GM21825 (cell line): Measurements from ENCODE around the gene SGSM1.

Source experiments
- ATAC-seq: cut with Tn5 transposase; IDR thresholded peaks from one replicate; pipeline ENCODE4 v1.9.1; 2021; ENCODE audit warnings: mild to moderate bottlenecking, moderate library complexity; ENCODE audit not compliant: unreplicated experiment

Gene SGSM1

DNA sequence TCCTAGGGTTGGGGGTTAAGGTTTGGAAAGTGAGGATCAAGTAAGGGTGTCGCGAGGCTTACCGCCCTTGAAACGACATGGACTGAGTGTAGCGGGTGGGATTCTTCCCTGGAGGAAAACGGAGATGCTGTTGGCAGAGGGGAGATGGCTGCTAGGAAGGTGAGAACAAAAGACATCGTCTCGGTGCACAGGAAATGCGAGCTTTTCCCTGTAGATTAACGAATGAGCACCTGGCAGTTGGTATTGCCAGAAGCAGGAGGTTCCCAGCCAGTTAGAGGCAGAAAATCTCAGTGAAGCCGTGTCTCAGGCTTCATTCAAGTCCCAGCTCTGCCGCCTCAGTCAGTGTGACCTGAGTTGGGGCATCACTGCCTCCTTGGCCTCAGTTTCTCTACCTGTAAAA lies 141.9 kb downstream of the SGSM1 start:
- ATAC-seq: no peak

DNA sequence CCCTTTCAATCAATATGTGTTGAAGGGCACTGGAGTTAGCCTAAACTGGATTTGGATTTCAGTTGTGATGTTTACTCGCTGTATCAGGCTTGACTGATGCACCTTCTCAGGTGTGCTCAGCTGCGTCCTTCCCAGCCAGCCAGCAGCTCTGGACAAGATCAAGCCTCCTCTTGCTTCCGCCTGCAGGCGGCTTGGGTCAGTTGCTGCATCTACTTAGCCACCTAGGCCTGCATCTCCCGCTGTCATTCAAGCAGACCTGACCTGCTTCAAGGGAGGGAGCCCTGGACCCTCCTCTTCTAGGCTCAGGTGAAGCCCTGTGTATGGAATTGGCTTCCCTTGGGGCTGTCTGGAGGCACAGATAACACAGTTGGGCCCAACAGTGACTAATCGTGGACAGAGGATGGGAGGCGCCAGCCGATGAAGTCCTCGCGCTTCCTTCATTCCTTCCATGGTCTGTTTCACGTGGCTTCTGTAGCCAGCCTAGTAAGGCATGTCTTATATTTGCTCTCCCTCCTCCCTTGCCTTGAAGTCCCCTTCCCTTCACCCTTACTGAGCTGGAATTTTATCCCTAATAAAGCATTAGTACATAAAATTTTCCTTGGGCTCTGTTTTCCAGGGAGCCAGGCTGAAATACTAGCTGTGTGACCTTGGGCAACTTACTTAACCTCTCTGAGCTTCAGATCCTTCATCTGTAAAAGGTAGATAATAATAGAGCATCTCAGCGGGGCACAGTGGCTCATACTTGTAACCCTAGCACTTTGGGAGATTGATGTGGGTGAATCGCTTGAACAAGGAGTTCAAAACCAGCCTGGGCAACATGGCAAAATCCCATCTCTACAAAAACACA lies 142.6 kb downstream of the SGSM1 start:
- no peak for ATAC-seq

DNA sequence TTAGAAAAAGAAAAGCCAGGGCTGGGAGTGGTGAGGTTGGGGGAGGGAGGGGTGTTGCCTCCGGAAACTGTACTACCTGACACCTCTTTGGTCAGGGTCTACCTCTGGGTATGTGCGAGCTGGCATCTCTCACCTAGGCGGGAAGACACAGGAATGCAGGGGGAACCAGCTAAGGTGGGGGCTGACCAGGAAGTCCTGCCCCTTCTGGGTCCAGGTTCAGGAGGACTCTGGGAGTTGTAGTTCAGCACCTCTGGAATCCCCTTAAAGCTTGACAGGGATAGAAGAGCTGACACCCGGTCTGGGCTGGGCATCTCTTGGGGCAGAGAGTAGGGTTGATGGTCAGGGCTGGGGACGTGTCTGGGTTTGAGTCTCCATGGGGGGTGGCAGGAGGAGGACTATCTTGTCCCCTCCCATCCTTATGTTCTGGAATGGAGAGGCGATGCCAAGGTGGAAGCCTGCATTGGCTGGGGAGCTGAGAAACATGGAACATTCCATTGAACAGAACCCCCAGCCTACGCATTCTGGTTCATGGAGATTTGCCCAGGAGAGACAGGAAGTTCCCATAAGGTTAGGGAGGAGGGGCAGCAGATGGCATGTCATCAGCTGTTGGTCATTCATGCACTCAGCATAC lies 144.4 kb downstream of the SGSM1 start:
- no peak for ATAC-seq

DNA sequence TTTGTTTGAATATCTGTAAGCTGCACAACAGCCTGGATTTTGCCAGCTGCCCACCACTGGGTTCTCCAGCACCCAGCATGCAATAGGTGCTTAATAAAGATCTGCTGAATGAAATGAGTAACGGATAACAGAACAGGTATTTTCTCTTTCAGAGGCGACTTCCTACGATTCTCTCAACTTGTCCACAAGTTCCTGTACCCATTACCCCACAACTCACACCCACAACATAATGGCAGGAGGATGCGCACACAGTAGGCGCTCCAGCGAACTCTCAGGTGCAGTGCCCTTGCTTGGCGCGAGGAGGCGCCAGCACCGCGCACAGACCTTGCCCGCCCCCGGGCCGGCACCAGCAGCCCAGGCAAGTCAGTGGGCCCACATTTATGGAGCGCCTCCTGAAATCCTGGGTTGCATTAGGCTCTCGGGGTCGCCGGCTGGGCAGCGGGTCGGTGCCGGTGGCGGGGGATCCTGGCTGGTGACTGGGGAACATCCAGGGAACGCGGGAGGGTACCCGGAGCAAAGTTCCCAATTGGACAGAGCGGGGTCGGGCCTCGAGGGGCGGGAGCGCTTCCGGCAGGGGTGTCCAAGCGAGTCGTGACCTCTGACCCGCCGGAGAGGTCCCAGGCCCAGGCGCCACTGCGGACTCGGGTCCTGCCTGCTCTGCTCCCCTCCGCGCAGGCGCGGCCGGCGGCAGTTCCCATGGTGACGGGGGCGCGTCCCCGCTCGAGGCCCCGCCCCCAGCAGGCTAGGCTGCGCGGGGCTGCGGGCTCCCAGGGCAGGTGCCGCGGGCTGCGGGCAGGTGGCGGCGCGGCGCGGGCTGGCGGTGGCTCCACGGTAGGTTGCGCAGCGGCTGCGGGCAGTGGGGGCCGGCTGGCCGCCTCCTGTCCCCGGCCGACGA lies 146.2 kb downstream of the SGSM1 start, which contains the start of gene KIAA1671:
Gene KIAA1671 (plus strand): TSS at position 775 of the 895 bp plus-strand sequence. CDS start 75,284 bp downstream, outside the sequence.
- peak; percentile 69 for ATAC-seq

DNA sequence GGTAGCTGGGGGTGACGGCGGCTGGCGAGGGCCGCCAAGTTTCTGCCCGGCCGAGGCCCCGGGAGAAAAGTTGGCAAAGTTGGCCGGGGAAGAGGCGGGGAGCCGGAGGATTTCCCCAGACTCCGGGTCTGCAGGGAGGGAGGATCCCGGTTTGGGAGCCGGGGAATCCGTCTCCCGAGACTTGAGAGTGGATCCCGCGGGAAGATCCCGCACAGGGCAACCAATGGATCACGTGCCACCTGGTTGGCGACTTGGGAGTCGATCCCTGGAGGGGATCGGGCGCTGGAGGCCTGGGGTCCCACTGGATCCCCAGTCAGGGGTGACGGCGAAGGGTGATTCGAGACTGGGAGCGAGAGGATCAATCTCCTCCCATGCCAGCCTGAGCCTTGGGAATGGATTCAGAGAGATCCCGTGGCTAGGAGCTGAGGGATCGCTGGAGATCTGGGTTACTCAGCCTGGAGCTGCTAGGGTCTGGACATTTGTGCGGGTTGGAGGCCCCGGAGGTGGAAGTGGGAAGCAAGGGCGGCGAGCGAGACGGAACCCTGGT lies 146.9 kb downstream of the SGSM1 start:
- no peak for ATAC-seq

DNA sequence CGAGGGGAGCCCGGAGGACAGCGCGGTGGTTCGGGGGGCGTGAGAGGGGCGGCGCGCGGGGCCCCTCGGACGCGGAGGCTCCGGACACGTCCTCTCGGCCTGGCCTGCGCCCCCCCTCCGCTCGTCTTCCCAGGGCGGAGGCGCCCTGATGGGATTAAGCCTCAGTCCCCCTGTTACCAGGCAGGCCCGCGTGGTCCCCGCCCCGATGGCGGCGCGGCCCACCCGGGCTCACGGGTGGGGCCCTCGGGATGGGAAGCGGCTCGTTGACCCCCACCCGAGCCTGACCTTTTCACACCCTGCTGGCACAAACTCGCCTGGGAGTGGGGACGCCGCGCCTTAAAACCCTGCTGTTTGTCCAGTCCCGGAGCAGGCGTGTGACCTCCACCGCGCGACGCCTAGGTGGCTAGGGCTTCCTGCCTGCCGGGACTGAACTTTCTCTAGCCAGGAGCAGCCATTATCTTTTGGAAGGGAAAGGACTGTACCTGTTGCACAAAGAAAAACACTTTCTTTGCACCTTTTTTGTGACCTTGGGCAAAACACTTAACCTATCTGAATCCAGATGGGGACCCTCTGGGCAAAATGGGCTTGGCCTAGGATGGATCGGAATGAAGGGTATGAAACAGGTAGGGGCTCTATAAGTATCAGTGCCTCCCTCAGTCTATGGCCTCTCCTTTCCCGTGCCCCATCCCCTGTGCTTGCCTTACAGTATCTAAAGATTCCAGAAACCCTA lies 147.5 kb downstream of the SGSM1 start:
- ATAC-seq: no peak

DNA sequence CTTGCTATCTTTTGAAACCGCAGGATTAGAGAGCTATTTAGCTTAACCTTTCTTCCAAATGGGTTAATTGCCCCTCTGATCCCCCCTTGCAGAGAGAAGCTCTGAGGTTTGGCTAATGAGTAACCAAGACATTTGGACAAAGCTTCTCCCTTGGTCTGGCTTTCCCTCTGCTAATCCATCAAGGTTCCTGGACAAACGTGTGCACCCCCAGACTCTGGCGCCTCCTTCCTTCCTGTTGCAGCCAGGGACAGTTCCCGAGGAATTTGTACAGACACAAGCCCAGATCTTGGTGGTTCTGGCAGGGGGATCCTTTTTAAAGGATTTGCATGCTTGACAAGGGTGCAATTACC lies 148.1 kb downstream of the SGSM1 start:
- ATAC-seq: no peak

DNA sequence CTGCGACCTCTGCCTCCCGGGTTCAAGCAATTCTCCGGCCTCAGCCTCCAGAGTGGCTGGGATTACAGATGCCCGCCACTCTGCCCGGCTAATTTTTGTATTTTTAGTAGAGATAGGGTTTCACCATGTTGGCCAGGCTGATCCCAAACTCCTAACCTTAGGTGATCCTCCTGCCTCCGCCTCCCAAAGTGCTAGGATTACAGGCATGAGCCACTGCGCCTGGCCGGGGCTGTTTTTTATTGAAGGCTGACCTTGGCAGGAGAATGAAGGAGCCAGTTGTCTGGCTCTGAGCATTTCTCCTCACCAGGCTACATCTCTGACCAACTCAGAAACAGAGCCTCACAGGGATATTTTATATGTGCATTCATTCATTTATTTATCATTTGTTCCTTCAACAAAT lies 148.8 kb downstream of the SGSM1 start:
- ATAC-seq: no peak

DNA sequence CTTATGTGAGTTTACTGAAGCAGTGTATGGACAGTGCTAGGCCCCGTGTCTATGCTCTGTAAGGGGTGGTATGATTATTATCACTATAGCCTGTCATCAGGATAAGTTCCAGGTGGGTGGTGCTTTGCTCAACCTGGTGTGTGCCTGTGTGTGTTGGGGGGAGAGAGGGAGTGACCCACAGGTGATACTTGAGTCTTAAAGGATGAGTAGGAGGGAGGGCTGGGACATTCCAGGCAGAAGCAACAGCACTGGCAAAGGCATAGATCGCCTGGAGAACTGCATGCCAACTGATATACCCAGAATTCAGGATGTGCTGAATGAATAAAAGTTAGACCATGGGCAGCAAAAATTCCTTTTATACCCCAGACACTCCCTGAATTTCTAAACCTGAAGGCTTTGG lies 151.0 kb downstream of the SGSM1 start:
- no peak for ATAC-seq

DNA sequence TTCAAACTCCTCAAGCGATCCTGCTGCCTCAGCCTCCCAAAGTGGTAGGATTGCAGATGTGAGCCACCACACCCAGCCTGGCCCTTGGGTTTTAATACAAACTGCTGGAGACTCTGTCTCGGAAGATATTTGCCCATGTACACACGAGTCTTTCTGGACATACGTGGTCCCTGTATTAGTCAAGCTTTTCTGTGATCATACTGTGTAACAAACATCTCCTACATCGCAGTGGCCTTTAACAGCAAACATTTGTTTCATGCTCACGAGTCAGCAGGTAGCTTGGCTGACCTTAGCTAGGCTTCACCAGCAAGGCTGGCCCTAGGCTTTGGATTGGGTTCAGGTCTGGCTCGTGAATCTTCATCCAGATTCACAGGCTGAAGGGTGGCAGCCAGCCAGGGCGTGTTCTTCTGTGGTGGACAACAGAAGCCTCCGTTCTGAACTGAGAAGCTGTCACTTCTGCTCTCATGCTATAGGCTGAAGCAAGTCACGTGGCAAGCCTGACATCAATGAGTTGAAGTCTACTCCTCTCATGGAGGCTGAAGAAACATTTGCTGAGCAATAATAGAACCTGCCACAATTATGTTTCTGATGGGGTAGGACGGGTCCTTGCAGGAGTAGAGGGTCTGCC lies 155.3 kb downstream of the SGSM1 start:
- no peak for ATAC-seq

DNA sequence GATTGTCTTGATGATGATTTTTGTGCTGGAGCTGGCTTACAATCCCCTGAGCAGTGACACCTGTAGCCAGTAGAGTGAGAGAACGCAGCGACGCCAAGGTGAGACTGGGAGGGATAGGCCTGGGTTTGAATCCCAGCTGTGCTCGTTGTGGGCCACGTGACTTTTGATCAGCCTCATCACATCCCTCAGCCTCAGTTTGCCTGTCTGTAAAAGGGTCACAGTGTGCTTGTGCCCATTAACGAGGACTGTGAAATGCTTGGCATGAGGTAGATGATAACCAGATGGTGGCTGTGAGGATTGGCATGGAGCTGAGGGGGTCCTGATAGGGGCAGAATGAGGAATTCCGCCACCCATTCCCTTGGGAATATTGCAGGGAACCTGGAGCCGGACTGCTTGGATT lies 156.1 kb downstream of the SGSM1 start:
- ATAC-seq: no peak

DNA sequence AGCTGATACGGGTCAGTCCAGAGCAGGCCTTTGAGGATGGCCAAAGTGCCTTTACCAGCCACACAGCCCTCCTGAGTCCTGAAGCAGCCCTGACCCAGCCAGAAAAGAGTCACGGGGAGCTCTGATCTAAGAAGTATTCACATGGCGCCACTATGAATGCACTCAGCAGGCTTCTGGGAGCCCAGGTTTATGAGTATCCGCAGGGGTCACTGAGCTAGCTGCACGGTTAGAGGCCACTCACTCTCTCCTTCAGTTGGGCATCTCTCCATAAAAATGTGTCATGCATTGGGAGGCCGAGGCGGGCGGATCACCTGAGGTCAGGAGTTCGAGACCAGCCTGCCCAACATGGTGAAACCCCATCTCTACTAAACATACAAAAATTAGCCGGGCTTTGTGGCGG lies 156.8 kb downstream of the SGSM1 start:
- no peak for ATAC-seq

DNA sequence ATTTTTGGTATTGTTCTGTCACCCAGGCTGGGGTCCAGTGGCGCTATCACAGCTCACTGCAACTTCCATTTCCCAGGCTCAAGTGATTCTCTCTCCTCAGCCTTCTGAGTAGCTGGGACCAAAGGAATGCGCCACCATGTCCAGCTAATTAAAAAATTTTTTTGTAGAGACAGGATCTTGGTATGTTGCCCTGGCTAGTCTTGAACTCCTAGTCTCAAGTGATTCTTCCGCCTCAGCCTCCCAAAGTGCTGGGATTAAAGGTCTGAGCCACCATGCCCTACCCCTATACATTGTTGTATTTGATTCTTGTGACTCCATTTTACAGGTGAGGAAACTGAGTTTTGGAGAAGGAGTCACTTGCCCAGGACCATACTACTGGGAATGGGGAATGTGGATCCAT lies 158.4 kb downstream of the SGSM1 start:
- ATAC-seq: no peak

DNA sequence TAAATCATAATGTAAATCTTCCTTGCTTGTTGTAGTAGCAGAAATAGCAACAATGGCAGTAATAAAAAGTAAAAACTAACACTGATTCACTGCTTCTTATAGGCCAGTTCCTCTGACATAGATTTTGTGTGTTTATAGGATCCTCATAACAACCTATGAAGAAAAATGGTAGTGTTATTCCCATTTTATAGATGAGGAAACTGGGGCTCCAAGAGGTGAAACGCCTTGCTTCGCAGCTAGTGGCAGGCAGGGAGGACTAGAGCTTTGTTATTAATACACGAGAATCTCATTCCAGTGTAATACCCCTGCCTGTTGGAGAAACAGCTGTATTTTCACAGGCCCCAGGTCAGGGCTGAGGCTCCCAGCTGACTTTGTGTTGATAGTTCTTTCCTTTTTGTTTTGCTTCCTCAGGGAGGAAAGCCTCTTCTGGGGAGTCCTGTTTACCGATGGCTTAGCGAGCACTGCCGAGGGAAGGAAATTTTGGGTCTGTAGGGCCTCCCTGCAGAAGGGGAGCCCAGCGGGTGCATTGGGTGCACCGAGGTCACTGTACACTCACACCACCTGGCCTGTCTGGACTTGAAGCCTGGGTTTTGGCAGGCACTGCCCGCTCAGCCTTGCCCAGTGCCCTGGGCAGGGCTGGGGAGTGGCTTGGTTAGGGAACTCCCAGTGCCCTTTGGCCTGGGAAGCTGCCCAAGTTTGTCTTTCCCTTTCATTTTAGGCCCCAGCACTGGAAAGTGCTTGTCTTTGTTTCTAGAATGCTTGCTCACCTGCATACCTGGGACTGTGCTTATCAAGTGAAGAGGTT lies 160.0 kb downstream of the SGSM1 start:
- no peak for ATAC-seq

DNA sequence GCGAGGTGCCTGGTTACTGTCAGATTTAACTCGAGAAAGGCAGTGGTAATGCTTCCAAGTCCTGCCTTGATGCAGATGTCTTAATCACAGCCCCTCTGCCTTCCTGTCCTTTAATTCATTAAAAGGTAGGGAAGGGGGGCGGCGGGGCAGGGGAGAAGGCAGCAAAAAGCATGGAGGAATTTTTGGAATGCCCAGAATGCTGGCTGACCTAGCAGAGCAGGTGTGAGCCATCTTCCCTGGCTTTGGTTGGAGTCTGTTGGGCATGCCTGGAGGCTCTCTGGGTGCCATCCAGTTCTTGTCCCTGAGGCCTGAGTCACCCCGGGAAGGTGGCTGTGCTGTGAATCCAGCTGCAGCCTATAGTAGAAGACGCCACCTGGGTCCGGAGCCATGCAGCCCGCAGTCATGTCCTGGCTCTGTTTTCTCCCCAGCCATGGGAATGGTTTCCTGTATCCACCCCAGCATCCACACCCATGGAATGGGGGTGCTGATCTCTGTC lies 162.1 kb downstream of the SGSM1 start:
- ATAC-seq: no peak

DNA sequence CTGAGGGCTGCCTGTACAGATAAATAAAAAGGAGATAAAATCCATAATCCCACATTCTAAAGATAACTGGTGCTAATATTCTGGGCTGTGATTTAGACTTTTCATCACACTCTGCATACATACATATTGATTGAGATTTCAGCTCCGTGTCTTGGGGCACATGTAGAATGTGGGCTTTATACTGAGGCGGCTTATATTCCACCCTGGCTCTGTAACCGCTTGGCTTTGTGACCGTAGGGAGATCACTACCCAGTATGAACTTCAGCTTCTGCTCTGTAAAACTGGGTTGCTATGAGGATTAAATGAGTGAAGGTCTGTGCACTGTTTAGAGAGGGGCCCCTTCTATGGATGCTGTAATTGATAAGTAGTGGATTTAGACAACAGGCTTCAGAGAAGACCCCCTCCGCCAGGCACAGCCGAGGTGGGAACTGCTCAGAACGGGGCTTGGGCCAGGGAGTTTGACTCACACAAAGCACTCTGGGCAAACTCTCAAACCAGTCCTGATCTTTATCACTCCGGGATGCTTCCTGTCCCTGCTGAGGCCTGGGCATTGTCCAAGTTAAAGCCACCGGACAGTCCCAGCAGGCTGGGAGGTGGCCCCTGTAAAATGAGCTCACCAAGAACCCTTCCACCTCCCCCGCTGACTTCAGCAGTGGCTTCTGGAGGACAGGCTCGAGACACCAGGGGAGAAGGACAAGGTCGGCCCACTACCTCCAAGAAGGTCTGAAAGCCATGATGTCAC lies 163.7 kb downstream of the SGSM1 start:
- ATAC-seq: no peak

DNA sequence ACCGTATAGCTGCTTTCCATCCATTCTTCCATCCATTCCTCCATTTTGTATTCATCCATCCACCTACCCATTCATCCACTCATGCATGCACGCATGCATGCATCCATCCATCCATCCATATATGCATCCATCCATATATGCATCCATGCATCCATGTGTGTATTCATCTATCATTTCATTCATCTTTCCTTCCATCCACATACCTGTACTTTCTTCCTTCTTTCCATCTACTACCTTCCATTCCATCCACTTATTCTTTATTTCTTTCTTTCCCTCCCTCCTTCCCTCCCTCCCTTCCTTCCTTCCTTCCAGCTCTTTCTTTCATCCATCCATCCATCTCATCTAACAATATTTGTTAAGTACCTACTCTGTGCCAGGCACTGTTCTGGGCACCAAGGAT lies 166.4 kb downstream of the SGSM1 start:
- no peak for ATAC-seq

DNA sequence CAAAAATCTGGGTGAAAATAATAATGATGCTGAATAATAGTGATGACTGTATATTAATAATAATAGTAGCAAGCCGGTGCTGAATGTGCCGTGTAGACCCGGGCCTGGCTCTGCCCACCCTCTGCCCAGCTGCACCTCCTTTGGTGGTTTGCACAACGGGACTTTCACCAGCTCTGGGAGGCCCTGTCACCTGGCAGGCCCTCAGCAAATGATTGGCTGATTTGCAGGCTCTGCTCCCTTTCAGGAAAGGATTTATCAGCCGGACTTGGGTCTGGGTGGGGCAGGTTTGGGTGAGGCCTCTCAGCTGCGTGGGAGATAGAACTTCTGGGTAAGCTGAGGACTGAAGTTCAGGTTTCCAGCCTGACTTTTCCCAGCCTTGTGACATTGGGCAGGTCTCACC lies 167.9 kb downstream of the SGSM1 start:
- no peak for ATAC-seq
